ENCODE results near the gene SLC5A3.

DNA sequence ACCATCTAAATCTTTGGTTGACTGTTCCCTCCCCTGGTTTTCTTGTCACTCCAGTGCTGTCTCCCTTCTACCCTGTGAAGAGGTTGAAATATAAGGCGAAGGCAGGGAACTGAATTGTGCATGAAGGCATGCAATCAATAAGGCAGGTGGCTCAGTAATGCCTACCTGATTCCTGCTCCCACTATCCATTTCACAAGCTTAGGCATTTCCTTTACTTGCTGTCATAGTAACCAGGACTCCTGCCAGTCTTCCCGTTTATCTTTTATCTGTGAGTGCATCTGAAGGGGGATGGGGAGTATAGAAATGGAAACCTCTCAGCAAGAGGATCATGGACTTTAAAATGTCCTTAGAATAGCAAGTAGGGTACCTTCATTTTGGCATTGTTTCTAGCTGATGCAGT is 40.5 kb downstream of the SLC5A3 start:
- TF ChIP-seq, protein P1, sequence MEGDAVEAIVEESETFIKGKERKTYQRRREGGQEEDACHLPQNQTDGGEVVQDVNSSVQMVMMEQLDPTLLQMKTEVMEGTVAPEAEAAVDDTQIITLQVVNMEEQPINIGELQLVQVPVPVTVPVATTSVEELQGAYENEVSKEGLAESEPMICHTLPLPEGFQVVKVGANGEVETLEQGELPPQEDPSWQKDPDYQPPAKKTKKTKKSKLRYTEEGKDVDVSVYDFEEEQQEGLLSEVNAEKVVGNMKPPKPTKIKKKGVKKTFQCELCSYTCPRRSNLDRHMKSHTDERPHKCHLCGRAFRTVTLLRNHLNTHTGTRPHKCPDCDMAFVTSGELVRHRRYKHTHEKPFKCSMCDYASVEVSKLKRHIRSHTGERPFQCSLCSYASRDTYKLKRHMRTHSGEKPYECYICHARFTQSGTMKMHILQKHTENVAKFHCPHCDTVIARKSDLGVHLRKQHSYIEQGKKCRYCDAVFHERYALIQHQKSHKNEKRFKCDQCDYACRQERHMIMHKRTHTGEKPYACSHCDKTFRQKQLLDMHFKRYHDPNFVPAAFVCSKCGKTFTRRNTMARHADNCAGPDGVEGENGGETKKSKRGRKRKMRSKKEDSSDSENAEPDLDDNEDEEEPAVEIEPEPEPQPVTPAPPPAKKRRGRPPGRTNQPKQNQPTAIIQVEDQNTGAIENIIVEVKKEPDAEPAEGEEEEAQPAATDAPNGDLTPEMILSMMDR (IDR thresholded peaks at IDR 0.05; ENCODE audit: borderline replicate concordance, extremely low read depth, low read length, poor library complexity, severe bottlenecking): no peak
- TF ChIP-seq EZH2 (IDR thresholded peaks at IDR 0.05; ENCODE audit: borderline replicate concordance, low read depth, low read length, severe bottlenecking): no peak

Data from DND-41 (cell line).